Activated CD4-positive, alpha-beta T cell treated with anti-CD3 and anti-CD28 coated beads, Interleukin-2, amount 50 U/mL, for 1 hour (primary cell): ENCODE results near the gene LGALS7B.
"Not testable (repeated sequence)": the region's sequence is repeated elsewhere in the genome, so short reads cannot be mapped to it uniquely, and the experiment has no call there.

Experiments
- DNase-seq: peaks from one replicate; pipeline ENCODE4 v3.0.0-alpha.2; 2020

LGALS7B gene

GRCh38 chr19:38770228-38770948, 18.6 kb upstream of the LGALS7B start:
- DNase-seq, result not testable (repeated sequence)

- DNase-seq, result not testable (repeated sequence)
Measured at GRCh38 chr19:38770949-38771275, 18.1 kb upstream of the LGALS7B start.

DNA sequence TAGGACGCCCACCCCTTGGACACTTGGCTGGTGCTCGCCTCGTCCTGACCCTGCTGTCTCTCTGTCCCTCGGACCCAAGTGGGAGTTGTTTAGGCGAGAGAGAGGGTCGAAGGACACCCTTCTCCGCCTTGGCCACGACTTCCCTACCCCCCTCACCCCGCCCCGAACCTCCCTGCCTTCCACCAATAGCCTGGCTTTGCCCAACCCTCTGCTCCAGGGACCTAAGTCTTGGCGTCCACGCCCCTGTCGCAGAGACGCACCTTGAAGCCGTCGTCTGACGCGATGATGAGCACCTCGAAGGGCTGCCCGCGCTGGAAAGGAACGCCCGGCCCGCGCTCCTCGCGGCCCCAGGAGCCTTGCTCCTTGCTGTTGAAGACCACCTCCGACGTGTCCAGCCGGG, 17.4 kb upstream of the LGALS7B start:
- not testable (repeated sequence) for DNase-seq

GRCh38 chr19:38773469-38774177, 15.4 kb upstream of the LGALS7B start, which contains the start of gene LGALS7:
LGALS7 (minus strand) TSS chr19:38773517; CDS start chr19:38773492, 25 bp downstream.
- DNase-seq, result no peak

DNA sequence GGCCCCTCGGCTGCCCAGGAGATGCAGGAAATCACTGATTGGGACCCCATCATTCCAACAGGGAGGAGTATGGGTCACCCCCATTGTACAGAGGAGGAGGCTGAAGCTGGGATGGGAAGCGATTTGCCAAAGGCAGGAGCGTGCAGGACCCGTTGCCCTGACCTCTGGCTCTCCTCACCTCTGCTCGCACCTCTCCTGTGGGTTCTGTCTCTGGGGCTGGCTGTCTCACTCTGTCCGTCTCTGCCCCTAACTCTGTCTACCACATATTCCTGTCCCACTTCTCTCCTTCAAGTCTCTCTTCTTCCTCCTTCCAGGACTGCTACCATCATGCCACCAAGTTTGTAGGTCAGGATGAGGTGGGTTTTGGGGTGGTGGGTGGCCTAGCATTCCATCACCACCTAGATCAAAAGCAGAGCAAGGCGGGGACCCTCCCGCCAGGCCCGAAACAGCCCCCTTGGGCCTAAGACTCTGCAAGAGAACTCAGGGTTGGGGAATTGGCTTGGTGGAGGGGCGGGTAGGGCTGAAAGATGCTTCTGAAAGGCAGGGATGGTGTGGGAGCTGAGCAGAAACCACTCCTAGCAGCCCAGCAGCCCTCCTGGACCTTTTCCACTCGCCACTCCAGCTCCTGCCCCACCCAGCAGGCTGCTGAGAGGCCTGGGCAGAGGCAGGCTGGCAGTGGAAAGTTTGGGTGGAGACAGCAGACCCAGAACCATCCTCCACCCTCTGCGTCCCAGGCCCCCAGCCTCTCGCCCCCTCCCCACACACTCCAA, 14.6 kb upstream of the LGALS7B start:
- DNase-seq, result no peak

DNA sequence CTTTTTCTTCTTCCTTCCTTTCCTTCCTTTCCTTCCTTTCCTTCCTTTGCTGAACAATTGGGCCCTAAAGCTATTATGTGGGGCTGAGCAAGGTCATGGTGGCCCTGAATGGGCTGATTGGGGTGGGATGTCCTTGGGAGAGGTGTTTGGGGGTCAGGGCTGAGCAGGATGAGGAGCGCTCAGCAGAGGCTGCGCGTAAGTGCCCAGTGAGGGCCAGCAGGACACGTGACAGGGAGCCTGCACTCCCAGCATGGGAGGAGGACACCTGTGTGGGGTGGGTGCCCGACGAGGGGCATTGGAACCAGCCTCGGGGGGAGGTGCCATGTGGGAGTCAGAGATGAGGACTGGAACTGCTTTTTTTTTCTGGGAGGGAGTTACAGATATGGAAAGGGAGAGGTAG, 10.3 kb upstream of the LGALS7B start:
- no peak for DNase-seq

DNA sequence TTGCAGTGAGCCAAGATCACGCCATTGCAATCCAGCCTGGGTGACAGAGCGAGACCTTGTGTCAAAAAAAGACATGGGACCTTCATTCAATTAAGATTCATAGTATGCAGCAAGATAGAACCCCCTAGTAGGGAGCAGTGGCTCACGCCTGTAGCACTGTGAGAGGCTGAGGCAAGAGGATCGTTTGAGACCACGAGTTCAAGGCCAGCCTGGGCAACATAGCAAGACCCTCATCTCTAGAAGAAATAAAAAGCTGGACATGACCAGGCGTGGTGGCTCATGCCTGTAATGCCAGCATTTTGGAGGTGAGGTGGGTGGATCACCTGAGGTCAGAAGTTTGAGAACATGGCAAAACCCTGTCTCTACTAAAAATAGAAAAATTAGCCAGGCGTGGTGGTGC, 8.6 kb upstream of the LGALS7B start:
- no peak for DNase-seq

DNA sequence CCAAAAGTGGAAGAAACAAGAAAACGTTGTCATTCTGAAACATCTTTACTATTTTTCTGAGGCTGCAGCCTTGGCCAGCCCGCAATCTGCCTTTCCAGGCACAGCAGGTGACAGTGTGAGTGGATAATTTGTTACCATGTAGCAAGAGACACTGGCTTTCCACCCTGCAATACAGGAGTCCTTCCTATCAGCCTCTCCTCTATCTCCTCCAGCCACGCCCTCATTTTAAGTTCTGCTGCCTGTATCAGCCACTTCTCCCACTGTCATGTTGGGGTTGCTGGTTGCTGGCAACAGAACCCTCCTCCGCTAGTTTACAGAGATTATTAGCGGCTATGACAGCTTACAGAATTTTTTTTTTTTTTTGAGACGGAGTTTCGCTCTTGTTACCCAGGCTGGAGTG, 7.9 kb upstream of the LGALS7B start:
- no peak for DNase-seq

DNA sequence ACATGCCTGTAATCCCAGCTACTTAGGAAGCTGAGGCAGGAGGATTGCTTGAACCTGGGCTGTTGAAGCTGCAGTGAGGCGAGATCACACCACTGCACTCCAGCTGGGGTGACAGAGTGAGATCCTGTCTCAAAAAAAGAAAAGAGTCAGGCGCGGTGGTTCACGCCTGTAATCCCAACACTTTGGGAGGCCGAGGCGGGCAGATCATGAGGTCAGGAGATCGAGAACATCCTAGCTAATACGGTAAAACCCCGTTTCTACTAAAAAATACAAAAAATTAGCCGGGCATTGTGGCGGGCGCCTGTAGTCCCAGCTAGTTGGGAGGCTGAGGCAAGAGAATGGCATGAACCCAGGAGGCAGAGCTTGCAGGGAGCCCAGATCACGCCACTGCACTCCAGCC, 6.8 kb upstream of the LGALS7B start:
- not testable (repeated sequence) for DNase-seq

DNA sequence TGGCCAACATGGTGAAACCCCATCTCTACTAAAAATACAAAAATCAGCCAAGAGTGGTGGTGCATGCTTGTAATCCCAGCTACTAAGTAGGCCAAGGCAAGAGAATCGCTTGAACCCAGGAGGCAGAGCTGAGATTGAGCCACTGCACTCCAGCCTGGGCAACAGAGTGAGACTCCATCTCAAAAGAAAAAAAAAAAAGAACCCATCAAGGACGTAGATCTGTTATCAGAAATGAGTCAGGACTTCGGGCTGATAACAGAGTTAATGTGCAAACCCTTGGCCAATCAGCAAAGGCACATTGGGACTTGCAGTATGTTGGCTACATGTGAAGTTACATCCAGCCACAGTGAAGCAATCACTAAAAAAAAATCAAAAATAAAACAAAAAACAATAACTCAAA, 4.8 kb upstream of the LGALS7B start:
- DNase-seq, result no peak

- DNase-seq, result no peak
Measured at GRCh38 chr19:38785187-38785699, 3.8 kb upstream of the LGALS7B start.

DNA sequence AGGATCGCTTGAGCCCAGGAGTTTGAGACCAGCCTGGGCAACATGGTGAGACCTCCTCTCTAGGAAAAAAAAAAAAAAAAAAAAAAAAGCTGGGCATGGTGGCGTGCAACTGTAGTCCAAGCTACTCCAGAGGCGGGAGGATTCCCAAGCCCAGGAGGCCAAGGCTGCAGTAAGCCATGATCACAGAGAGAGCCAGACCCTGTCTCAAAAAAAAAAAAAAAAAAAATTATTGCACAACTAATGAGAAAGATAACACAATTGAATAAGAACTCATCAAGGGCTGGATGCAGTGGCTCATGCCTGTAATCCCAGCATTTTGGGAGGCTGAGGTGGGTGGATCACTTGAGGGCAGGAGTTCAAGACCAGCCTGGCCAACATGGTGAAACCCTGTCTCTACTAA, 2.9 kb upstream of the LGALS7B start:
- not testable (repeated sequence) for DNase-seq

DNA sequence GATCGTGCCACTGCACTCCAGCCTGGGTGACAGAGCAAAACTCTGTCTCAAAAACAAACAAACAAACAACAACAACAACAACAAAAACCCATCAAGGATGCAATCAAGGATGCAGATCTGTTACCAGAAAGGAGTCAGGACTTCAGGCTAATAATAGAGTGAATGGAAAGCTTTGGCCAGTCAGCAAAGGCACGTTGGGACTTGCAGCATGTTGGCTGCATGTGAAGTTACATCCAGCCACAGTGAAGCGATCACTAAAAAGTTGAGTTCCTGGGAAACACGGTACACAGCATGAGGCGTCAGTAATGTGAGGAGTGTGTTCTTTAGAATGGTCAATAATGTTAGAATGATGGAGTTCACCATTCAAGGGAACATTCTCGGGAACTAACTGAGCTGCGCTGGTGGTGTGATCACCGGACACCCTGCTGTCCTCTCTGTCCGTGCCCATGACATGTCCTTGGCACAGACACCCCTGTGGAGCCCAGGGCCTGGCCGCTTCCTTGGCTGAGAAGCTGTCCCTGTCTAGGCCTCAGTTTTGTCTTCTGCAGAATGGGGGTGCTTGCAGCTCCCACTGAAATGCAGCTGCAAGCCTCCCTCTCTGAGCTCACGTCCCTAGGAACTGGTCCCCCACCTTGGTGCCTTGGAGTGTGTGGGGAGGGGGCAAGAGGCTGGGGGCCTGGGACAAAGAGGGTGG, 2.3 kb upstream of the LGALS7B start:
- DNase-seq, result no peak

DNA sequence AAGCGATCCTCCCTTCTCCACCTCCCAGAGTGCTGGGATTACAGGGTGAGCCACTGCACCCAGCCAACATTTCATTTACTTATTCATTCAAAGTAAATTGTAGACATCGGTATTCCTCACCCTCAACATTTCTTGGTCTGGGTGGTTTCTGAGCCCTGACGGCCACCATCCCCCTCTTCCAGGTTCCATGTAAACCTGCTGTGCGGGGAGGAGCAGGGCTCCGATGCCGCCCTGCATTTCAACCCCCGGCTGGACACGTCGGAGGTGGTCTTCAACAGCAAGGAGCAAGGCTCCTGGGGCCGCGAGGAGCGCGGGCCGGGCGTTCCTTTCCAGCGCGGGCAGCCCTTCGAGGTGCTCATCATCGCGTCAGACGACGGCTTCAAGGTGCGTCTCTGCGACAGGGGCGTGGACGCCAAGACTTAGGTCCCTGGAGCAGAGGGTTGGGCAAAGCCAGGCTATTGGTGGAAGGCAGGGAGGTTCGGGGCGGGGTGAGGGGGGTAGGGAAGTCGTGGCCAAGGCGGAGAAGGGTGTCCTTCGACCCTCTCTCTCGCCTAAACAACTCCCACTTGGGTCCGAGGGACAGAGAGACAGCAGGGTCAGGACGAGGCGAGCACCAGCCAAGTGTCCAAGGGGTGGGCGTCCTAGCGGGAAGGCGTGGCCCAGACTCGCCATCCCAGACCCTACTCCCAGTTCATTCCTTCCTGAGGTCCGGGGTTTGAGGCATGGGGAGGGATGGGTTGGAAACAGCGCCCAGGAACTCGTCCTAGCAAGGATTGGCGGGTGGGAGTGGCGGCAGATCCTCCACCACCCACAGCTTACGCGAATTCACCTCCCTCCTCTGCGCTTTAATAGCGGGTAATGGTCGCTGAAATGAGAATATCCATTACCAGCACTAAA, 1.8 kb downstream of the LGALS7B start:
- DNase-seq, result not testable (repeated sequence)

GRCh38 chr19:38791451-38792064, 2.6 kb downstream of the LGALS7B start:
- DNase-seq, result not testable (repeated sequence)

DNA sequence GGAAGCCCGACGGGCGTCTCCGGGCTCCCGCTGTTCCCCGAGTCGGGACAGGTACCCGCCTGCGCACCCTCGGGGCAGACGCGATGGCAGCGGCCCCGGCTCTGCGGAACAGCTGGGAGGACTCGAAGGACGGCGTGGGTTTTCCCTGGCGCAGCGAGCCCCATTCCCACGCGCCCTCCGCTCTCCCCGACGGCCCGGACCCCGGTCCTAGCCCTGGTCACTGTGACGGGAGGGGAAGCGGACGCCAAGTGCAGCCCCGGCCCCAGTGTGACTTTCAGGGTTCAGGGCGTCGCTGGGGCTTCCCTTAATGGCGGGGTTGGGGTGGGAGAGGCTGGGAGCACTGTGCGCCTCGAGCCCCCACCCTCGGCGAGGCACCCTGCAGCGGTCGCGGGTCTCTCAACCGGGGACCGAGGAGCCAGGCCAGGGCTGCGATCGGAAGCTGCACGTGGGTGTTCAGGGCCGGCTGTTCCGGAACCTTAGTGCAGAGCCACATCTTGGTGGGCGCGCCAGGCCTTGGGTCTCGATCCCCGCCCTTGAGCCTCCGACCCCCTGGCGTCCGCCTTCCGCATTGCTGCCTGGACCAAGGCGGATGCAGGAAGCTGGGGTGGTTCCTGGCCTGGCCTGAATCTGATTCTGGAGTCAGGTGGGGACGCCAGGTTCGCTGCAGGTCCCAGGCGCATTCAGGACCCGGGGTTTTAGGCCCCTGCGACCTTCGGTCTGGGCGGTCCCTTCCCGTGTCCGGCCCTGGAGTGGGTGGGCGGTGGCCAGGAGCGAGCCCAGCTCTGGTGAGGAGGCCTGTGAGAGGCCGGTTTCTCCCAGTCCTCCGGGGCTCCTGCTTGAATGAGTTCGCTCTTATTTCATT, 3.5 kb downstream of the LGALS7B start:
- DNase-seq, result peak; percentile 23

- DNase-seq, result no peak
Measured at GRCh38 chr19:38793177-38793576, 4.2 kb downstream of the LGALS7B start.

DNA sequence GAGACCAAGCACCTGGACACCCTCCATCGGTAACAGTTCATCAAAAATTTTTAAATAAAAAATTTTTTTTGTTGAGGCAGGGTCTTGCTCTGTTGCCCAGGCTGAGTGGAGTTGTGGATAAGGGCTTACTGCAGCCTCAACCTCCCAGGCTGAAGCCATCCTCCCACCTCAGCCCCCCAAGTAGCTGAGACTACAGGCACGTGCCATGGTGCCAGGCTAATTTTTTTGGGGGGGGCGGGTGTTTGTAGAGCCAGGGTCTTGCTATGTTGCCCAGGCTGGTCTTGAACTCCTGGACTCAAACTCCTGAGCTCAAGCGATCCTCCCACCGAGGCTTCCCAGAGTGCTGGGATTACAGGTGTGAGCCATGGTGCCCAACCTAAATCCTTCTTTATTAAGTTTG, 4.7 kb downstream of the LGALS7B start:
- DNase-seq, result no peak

GRCh38 chr19:38795549-38795948, 6.5 kb downstream of the LGALS7B start:
- no peak for DNase-seq

DNA sequence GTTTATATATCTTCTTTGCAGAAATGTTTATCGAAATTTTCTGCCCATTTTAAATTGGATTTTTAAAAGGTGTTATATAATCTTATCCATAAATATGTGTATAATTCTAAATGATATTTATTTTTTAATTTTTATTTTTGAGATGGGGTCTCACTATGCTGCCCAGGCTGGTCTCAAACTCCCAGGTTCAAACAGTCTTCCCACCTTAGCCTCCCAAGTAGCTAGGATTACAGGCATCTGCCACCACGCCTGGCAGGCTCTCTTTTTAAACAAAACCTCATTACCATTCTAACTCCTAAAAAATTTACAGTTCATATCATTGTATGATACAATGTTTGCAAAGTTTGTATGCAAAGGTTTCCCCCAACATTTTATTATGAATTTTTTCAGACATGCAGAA, 7.2 kb downstream of the LGALS7B start:
- no peak for DNase-seq
